ENCODE data around the gene GPI. TPM values are rescaled to one million over a fixed set of nuclear protein-coding genes. Genes with fewer than 3 reads are reported as not detected.

Gene GPI
- total and polyA plus RNA-seq, 9 of the 15 experiments (the other 6 are each of a cell fraction or from before 2014, with no cell fraction given): 88.3 to 358 (median 122) TPM

DNA sequence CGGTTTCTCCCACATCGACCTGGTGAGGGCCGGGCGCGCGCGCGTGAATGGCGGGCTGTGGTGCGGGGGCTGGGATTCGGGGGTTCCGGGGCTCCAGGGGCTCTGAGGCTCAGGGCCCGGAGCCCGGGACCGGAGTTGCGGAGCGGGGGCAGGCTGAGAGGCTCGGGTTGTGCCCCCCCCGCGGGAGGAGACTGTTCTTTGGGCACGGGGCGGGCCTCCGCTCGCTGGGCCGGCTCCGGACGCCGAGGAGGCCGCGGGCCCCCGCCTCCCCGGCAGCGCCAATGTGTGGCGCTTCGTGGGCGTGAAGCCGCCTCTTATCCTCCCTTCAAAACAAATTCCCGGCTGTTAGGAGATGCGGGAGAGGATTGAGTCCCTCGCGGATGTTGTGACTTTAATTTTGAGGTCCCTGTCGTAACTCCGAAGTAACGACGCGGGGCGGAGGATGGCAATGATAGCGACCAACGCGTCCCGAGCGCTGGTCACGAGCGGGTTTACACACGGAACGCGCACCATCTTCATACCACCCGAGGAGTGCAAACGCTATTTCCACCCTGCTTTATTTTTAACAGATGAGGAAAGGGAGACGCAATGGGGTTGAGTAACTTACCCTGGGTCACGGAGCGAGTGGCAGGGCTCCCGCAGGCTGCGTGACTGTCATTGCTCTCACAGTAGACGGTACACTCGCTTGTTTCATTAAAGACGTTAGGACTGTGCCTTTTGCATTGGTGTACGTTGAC, 63.7 kb downstream of the GPI start (continued):
- TF ChIP-seq, protein P1, sequence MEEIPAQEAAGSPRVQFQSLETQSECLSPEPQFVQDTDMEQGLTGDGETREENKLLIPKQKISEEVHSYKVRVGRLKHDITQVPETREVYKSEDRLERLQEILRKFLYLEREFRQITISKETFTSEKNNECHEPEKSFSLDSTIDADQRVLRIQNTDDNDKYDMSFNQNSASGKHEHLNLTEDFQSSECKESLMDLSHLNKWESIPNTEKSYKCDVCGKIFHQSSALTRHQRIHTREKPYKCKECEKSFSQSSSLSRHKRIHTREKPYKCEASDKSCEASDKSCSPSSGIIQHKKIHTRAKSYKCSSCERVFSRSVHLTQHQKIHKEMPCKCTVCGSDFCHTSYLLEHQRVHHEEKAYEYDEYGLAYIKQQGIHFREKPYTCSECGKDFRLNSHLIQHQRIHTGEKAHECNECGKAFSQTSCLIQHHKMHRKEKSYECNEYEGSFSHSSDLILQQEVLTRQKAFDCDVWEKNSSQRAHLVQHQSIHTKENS (CRISPR knock-in tag; IDR thresholded peaks at IDR 0.05): no peak
- TF ChIP-seq ZNF696 (CRISPR knock-in tag; conservative IDR thresholded peaks at IDR 0.05) (no peak), ZNF717 (CRISPR knock-in tag; IDR thresholded peaks at IDR 0.05) (no peak), ZNF316 (IDR thresholded peaks at IDR 0.05) (no peak), MCM5 (IDR thresholded peaks at IDR 0.05; ENCODE audit: low read depth) (no peak), PRMT5 (CRISPR knock-in tag; IDR thresholded peaks at IDR 0.05) (no peak), GABPB1 (CRISPR knock-in tag; IDR thresholded peaks at IDR 0.05) (no peak), NEUROD1 (IDR thresholded peaks at IDR 0.05; ENCODE audit: borderline replicate concordance, low read depth, low read length, partially characterized antibody) (no peak), ZNF668 (CRISPR knock-in tag; IDR thresholded peaks at IDR 0.05) (no peak), U2AF2 (optimal IDR thresholded peaks at IDR 0.05; ENCODE audit: low read depth, low read length) (no peak), ATF1 (CRISPR knock-in tag; IDR thresholded peaks at IDR 0.05) (no peak), ATF1 (tag; IDR thresholded peaks at IDR 0.05) (peak; percentile 33; the same call in 1 of the 2 replicates), ZNF785 (CRISPR knock-in tag; IDR thresholded peaks at IDR 0.05) (no peak), LCOR (CRISPR knock-in tag; IDR thresholded peaks at IDR 0.05) (no peak), CCNT2 (IDR thresholded peaks at IDR 0.05; ENCODE audit: borderline replicate concordance, extremely low read depth, insufficient read length, low read depth, low read length) (peak; percentile 9)
- TF ChIP-seq, protein P2, sequence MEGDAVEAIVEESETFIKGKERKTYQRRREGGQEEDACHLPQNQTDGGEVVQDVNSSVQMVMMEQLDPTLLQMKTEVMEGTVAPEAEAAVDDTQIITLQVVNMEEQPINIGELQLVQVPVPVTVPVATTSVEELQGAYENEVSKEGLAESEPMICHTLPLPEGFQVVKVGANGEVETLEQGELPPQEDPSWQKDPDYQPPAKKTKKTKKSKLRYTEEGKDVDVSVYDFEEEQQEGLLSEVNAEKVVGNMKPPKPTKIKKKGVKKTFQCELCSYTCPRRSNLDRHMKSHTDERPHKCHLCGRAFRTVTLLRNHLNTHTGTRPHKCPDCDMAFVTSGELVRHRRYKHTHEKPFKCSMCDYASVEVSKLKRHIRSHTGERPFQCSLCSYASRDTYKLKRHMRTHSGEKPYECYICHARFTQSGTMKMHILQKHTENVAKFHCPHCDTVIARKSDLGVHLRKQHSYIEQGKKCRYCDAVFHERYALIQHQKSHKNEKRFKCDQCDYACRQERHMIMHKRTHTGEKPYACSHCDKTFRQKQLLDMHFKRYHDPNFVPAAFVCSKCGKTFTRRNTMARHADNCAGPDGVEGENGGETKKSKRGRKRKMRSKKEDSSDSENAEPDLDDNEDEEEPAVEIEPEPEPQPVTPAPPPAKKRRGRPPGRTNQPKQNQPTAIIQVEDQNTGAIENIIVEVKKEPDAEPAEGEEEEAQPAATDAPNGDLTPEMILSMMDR (IDR thresholded peaks at IDR 0.05 in 2 of 3, conservative IDR thresholded peaks at IDR 0.05 in 1 of 3; ENCODE audit: insufficient read depth in 2 of 3, low read depth in 1 of 3, low read length in 3 of 3): no peak
- TF ChIP-seq, protein P3, sequence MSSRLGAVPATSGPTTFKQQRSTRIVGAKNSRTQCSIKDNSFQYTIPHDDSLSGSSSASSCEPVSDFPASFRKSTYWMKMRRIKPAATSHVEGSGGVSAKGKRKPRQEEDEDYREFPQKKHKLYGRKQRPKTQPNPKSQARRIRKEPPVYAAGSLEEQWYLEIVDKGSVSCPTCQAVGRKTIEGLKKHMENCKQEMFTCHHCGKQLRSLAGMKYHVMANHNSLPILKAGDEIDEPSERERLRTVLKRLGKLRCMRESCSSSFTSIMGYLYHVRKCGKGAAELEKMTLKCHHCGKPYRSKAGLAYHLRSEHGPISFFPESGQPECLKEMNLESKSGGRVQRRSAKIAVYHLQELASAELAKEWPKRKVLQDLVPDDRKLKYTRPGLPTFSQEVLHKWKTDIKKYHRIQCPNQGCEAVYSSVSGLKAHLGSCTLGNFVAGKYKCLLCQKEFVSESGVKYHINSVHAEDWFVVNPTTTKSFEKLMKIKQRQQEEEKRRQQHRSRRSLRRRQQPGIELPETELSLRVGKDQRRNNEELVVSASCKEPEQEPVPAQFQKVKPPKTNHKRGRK (tag; IDR thresholded peaks at IDR 0.05): no peak
- TF ChIP-seq, protein P4, sequence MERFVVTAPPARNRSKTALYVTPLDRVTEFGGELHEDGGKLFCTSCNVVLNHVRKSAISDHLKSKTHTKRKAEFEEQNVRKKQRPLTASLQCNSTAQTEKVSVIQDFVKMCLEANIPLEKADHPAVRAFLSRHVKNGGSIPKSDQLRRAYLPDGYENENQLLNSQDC (CRISPR knock-in tag; IDR thresholded peaks at IDR 0.05): no peak
- TF ChIP-seq, protein P5, sequence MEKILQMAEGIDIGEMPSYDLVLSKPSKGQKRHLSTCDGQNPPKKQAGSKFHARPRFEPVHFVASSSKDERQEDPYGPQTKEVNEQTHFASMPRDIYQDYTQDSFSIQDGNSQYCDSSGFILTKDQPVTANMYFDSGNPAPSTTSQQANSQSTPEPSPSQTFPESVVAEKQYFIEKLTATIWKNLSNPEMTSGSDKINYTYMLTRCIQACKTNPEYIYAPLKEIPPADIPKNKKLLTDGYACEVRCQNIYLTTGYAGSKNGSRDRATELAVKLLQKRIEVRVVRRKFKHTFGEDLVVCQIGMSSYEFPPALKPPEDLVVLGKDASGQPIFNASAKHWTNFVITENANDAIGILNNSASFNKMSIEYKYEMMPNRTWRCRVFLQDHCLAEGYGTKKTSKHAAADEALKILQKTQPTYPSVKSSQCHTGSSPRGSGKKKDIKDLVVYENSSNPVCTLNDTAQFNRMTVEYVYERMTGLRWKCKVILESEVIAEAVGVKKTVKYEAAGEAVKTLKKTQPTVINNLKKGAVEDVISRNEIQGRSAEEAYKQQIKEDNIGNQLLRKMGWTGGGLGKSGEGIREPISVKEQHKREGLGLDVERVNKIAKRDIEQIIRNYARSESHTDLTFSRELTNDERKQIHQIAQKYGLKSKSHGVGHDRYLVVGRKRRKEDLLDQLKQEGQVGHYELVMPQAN (IDR thresholded peaks at IDR 0.05; ENCODE audit: borderline replicate concordance): peak; percentile 12; the same call in 1 of the 2 replicates
- TF ChIP-seq, protein P6, sequence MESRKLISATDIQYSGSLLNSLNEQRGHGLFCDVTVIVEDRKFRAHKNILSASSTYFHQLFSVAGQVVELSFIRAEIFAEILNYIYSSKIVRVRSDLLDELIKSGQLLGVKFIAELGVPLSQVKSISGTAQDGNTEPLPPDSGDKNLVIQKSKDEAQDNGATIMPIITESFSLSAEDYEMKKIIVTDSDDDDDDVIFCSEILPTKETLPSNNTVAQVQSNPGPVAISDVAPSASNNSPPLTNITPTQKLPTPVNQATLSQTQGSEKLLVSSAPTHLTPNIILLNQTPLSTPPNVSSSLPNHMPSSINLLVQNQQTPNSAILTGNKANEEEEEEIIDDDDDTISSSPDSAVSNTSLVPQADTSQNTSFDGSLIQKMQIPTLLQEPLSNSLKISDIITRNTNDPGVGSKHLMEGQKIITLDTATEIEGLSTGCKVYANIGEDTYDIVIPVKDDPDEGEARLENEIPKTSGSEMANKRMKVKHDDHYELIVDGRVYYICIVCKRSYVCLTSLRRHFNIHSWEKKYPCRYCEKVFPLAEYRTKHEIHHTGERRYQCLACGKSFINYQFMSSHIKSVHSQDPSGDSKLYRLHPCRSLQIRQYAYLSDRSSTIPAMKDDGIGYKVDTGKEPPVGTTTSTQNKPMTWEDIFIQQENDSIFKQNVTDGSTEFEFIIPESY (CRISPR knock-in tag; IDR thresholded peaks at IDR 0.05): no peak

Data from K562 (cell line).